GM19328 (cell line): ENCODE data around the gene VPS25.
A peak's percentile ranks its signal among the peaks of the same experiment; 100 is the strongest.

ENCODE experiments used
- ATAC-seq: cut with Tn5 transposase; IDR thresholded peaks from one replicate; pipeline ENCODE4 v1.9.1; 2021; ENCODE audit warnings: mild to moderate bottlenecking, moderate library complexity; ENCODE audit not compliant: unreplicated experiment

Gene VPS25

GRCh38 chr17:42795061-42795460 is 21.8 kb downstream of the VPS25 start:
- ATAC-seq: no peak

GRCh38 chr17:42795465-42795864 is 22.2 kb downstream of the VPS25 start:
- no peak for ATAC-seq

- ATAC-seq: no peak
Observed at GRCh38 chr17:42796066-42796758, 23.0 kb downstream of the VPS25 start.

- no peak for ATAC-seq
Observed at GRCh38 chr17:42797067-42798007, 24.1 kb downstream of the VPS25 start.

- no peak for ATAC-seq
Observed at GRCh38 chr17:42798011-42798382, 24.7 kb downstream of the VPS25 start.

- peak; percentile 53 for ATAC-seq
Observed at GRCh38 chr17:42798383-42799380, 25.4 kb downstream of the VPS25 start, which contains the start of the genes CNTD1 and COA3. CNTD1 (plus strand) TSS chr17:42798861; CDS start chr17:42799068, 207 bp downstream. COA3 (minus strand) TSS chr17:42798704; CDS start chr17:42798681, 23 bp downstream.

GRCh38 chr17:42803074-42803883 is 30.0 kb downstream of the VPS25 start:
- ATAC-seq: no peak

GRCh38 chr17:42804918-42805367 is 31.7 kb downstream of the VPS25 start:
- no peak for ATAC-seq

GRCh38 chr17:42806249-42806648 is 33.0 kb downstream of the VPS25 start:
- no peak for ATAC-seq

GRCh38 chr17:42809250-42809649 is 36.0 kb downstream of the VPS25 start:
- ATAC-seq: no peak

- ATAC-seq: no peak
Observed at GRCh38 chr17:42814633-42815399, 41.6 kb downstream of the VPS25 start.

- ATAC-seq: no peak
Observed at GRCh38 chr17:42817866-42818265, 44.6 kb downstream of the VPS25 start.

GRCh38 chr17:42818379-42818778 is 45.1 kb downstream of the VPS25 start:
- ATAC-seq: no peak

- ATAC-seq: no peak
Observed at GRCh38 chr17:42819939-42820535, 46.8 kb downstream of the VPS25 start.

GRCh38 chr17:42821176-42821575 is 47.9 kb downstream of the VPS25 start:
- ATAC-seq: no peak

- no peak for ATAC-seq
Observed at GRCh38 chr17:42827472-42827871, 54.2 kb downstream of the VPS25 start.
